OCI-LY3 (cell line): ENCODE results near the gene PGAM5.

Source experiments
- H2AFZ ChIP-seq: fragments of 200-600, 300-600 bp; shearing (Covaris generic); 2 replicates; pipeline ENCODE4 v1.6.0; 2014; ENCODE audit warnings: antibody characterized with exemption, low read depth, low read length
- H3K27ac ChIP-seq: fragments of 200-600, 300-600 bp; sonication (generic); 2 replicates; pipeline ENCODE4 v1.5.1; 2014; ENCODE audit warnings: mild to moderate bottlenecking, low read length, moderate library complexity, mixed read lengths
- H3K27me3 ChIP-seq: fragments of 200-600, 300-600 bp; sonication (generic); 2 replicates; pipeline ENCODE4 v1.6.1; 2014; ENCODE audit warnings: low read depth, low read length, mixed read lengths
- H3K36me3 ChIP-seq: fragments of 200-600, 300-600 bp; sonication (generic); replicated peaks from 2 replicates; pipeline ENCODE3; 2014; ENCODE audit warnings: low read depth, low read length, mixed read lengths
- H3K4me1 ChIP-seq: fragments of 300-600, 200-600 bp; sonication (generic); 2 replicates; pipeline ENCODE4 v1.6.1; 2014; ENCODE audit warnings: low read length, mixed read lengths
- H3K4me2 ChIP-seq: fragments of 200-600, 300-600 bp; sonication (generic); 2 replicates; pipeline ENCODE4 v1.6.1; 2014; ENCODE audit warnings: low read length, mixed read lengths
- H3K4me3 ChIP-seq: fragments of 300-600, 200-600 bp; sonication (generic); 2 replicates; pipeline ENCODE4 v1.5.1; 2014; ENCODE audit warnings: antibody characterized with exemption, mild to moderate bottlenecking, low read length, moderate library complexity
- H3K79me2 ChIP-seq: fragments of 300-600, 200-600 bp; shearing (Covaris generic); 2 replicates; pipeline ENCODE4 v1.6.1; 2014; ENCODE audit warnings: mild to moderate bottlenecking, low read length, mixed read lengths
- H3K9ac ChIP-seq: fragments of 300-600, 200-600 bp; shearing (Covaris generic); 2 replicates; pipeline ENCODE4 v1.6.0; 2014; ENCODE audit warnings: mild to moderate bottlenecking, low read length, moderate library complexity
- H3K9me3 ChIP-seq: fragments of 200-600, 300-600 bp; shearing (Covaris generic); 2 replicates; pipeline ENCODE4 v1.6.1; 2014; ENCODE audit warnings: low read length, mixed read lengths; ENCODE audit not compliant: insufficient read depth
- H4K20me1 ChIP-seq: fragments of 200-600, 300-600 bp; sonication (generic); 2 replicates; pipeline ENCODE4 v1.6.1; 2016; ENCODE audit warnings: low read length, mixed read lengths; ENCODE audit not compliant: insufficient read depth
- EZH2phosphoT487 ChIP-seq: fragments of 200-600 bp; shearing (Covaris generic); IDR thresholded peaks from 2 replicates; pipeline ENCODE4 v1.6.1; 2018; ENCODE audit warnings: antibody characterized with exemption, mixed run types, low read depth
- TF ChIP-seq, protein P1 (sequence below): fragments of 200-600, 300-600 bp; sonication (generic); IDR thresholded peaks from 2 replicates; pipeline ENCODE4 v1.5.1; 2014; ENCODE audit warnings: antibody characterized with exemption, low read length, low read depth

The PGAM5 gene

DNA sequence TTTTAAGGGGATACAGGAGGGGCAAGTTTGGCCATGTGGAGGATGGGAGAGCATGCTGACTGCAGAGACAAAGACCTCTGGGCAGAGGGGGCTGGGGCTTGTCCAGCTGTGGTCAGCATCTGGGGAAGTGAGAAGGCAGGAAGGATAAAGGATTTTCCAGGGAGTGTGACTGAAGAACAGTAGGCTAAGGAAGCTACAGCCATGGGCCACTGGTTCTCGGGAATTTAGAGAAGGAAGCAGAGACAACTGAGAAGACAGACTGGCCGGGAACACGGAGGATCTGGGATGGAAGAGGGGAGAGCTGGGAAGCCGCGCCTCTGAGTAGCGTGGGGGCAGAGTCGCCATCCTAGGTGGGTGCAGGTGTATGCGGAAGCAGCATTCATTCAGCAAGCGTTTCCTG is 7.0 kb upstream of the PGAM5 start:
- Histone ChIP-seq H3K4me2 (no peak overlapping the region), H3K9ac (no peak overlapping the region), H3K27ac (no peak overlapping the region), H3K27me3 (no peaks in the 10 kb centered on the region), H3K4me1 (no peaks in the 10 kb centered on the region), H3K79me2 (no peaks in the 10 kb centered on the region), H3K4me3 (no peak overlapping the region), H3K9me3 (no peaks in the 10 kb centered on the region), H3K36me3 (peaks cover 19% of the 10 kb centered on the region), H2AFZ (no peak overlapping the region), H4K20me1 (no peaks in the 10 kb centered on the region)
- TF ChIP-seq, protein P1, sequence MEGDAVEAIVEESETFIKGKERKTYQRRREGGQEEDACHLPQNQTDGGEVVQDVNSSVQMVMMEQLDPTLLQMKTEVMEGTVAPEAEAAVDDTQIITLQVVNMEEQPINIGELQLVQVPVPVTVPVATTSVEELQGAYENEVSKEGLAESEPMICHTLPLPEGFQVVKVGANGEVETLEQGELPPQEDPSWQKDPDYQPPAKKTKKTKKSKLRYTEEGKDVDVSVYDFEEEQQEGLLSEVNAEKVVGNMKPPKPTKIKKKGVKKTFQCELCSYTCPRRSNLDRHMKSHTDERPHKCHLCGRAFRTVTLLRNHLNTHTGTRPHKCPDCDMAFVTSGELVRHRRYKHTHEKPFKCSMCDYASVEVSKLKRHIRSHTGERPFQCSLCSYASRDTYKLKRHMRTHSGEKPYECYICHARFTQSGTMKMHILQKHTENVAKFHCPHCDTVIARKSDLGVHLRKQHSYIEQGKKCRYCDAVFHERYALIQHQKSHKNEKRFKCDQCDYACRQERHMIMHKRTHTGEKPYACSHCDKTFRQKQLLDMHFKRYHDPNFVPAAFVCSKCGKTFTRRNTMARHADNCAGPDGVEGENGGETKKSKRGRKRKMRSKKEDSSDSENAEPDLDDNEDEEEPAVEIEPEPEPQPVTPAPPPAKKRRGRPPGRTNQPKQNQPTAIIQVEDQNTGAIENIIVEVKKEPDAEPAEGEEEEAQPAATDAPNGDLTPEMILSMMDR: no peak
- no peak for TF ChIP-seq EZH2phosphoT487

DNA sequence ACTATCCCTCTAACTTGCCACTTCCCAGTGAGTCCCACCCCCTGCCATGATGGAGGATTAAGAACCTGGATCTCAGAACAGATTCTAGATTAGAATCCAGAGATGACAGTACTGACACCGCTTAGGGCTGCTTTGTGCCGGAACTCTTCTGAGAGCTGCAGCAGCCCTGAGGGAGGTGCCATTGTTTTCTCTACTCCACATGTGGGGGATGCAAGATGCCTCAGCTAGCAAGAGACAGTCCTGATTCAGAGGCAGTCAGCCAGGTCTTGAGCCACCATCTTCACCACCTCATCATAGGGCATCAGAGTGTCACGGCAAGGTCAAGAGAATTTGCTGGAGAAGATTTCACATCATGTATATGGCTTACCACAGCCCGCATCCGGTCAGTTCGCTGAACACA is 3.4 kb upstream of the PGAM5 start:
- H3K79me2 ChIP-seq: peaks cover 23% of the 10 kb centered on the region
- no peak overlapping the region for H3K4me3 ChIP-seq
- no peaks in the 10 kb centered on the region for H4K20me1 ChIP-seq
- H3K36me3 ChIP-seq: peaks cover 10% of the 10 kb centered on the region
- peaks cover 12% of the 10 kb centered on the region; the same call in 1 of the 2 replicates for H3K4me1 ChIP-seq
- H2AFZ ChIP-seq: no peak overlapping the region
- H3K27ac ChIP-seq: no peak overlapping the region
- TF ChIP-seq EZH2phosphoT487: no peak
- TF ChIP-seq, protein P1: no peak
- H3K27me3 ChIP-seq: no peaks in the 10 kb centered on the region
- H3K9me3 ChIP-seq: peaks cover 3% of the 10 kb centered on the region; the same call in 1 of the 2 replicates
- no peak overlapping the region for H3K9ac ChIP-seq
- H3K4me2 ChIP-seq: no peak overlapping the region

DNA sequence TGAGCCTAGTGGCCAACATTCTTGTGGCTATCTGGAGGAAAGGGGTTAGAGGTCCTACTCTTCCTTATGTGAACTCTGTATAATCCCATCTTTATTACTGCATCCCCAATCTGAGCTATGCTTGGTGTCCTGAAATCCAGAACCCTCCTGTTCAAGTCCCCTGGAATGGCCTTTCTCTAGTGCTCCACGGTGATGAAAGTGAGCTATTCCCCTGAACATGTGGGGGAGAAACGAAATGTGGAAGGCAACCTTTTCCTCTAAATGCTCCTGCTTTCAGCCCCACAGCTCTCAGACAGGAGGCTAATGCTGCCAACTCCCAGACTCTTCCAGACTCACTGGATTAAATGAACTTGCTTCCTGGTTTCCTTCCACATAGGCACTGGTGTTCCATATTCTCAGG is 2.5 kb upstream of the PGAM5 start:
- H3K4me1 ChIP-seq: peaks cover 12% of the 10 kb centered on the region; the same call in 1 of the 2 replicates
- no peak for TF ChIP-seq EZH2phosphoT487
- H3K9ac ChIP-seq: no peak overlapping the region
- H3K4me3 ChIP-seq: no peak overlapping the region
- no peak overlapping the region for H3K4me2 ChIP-seq
- H3K27me3 ChIP-seq: no peaks in the 10 kb centered on the region
- peaks cover 3% of the 10 kb centered on the region; the same call in 1 of the 2 replicates for H3K9me3 ChIP-seq
- no peak overlapping the region for H3K27ac ChIP-seq
- H3K36me3 ChIP-seq: peaks cover 10% of the 10 kb centered on the region
- H4K20me1 ChIP-seq: no peaks in the 10 kb centered on the region
- H2AFZ ChIP-seq: no peak overlapping the region
- peaks cover 32% of the 10 kb centered on the region for H3K79me2 ChIP-seq

DNA sequence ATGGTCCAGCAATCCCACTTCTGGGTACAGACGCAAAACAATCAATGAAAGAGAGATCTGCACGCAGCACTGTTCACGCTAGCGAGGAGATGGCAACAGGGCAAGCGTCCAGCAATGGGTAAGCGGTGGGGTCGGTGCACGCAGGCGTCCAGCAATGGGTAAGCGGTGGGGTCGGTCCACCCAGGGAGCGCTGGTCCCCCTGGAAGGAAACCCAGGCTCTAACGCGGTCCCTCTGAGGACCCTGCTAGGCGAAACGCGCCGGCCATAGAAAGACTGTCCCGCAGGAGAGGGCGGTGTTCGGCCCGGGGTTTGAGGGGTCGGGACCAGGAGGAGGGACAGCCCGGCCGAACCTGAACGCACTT is 618 bp upstream of the PGAM5 start:
- H3K4me2 ChIP-seq: peak overlapping the region; percentile 98
- peaks cover 24% of the 10 kb centered on the region for H3K36me3 ChIP-seq
- H3K27me3 ChIP-seq: no peaks in the 10 kb centered on the region
- peaks cover 7% of the 10 kb centered on the region for H4K20me1 ChIP-seq
- H3K4me3 ChIP-seq: peak overlapping the region; percentile 90
- peak overlapping the region; percentile 73 for H3K27ac ChIP-seq
- H3K9me3 ChIP-seq: peaks cover 3% of the 10 kb centered on the region; the same call in 1 of the 2 replicates
- peaks cover 51% of the 10 kb centered on the region for H3K79me2 ChIP-seq
- TF ChIP-seq EZH2phosphoT487: no peak
- TF ChIP-seq, protein P1: no peak
- H3K4me1 ChIP-seq: peaks cover 12% of the 10 kb centered on the region; the same call in 1 of the 2 replicates
- peak overlapping the region; percentile 61 for H2AFZ ChIP-seq
- peak overlapping the region; percentile 81 for H3K9ac ChIP-seq
